Natural killer cell (primary cell): Measurements from ENCODE around the gene ACTR6. TPM values are rescaled to one million over a fixed set of nuclear protein-coding genes. Genes with fewer than 3 reads are reported as not detected.
"Not testable (repeated sequence)": the region's sequence is repeated elsewhere in the genome, so short reads cannot be mapped to it uniquely, and the experiment has no call there.

Source experiments
- ATAC-seq, 3 donors: fragments of 150-1000 bp in 2 of 3; fragments of 200-7000 bp in 1 of 3; cut with Tn5 transposase; 1 replicate in 1 of 3; 2 replicates in 2 of 3; pipeline ENCODE4 v1.10.0; 2021; ENCODE audit warnings: mild to moderate bottlenecking in 2 of 3, moderate library complexity in 2 of 3
- DNase-seq, 2 donors: peaks; one replicate each; pipeline versions ENCODE4 v3.0.0 to v3.0.0-alpha.2; 2013 to 2021; ENCODE audit warnings: mixed read lengths in 1 of 2
- H3K27ac ChIP-seq: one replicate; pipeline ENCODE4 v1.5.1; 2013; ENCODE audit warnings: mild to moderate bottlenecking, low read length
- H3K27me3 ChIP-seq: one replicate; pipeline ENCODE4 v1.6.1; 2013; ENCODE audit warnings: low read length; ENCODE audit not compliant: control insufficient read depth, insufficient read depth
- H3K36me3 ChIP-seq: one replicate; pipeline ENCODE4 v1.6.1; 2013; ENCODE audit warnings: low read length; ENCODE audit not compliant: control insufficient read depth, insufficient read depth
- H3K4me1 ChIP-seq: one replicate; pipeline ENCODE4 v1.6.1; 2013; ENCODE audit warnings: low read length; ENCODE audit not compliant: control insufficient read depth, insufficient read depth
- H3K4me3 ChIP-seq: one replicate; pipeline ENCODE4 v1.5.1; 2013; ENCODE audit warnings: low read length
- H3K9me3 ChIP-seq: one replicate; pipeline ENCODE4 v1.6.1; 2013; ENCODE audit warnings: low read length; ENCODE audit not compliant: control insufficient read depth, insufficient read depth
- H3K27ac Mint-ChIP-seq, 2 donors: one replicate each; pipeline ENCODE4 v1.8.0; 2022; ENCODE audit warnings: mild to moderate bottlenecking in 2 of 2, mixed read lengths in 2 of 2, moderate library complexity in 1 of 2
- H3K27me3 Mint-ChIP-seq, 2 donors: one replicate each; pipeline ENCODE4 v1.8.0; 2022; ENCODE audit warnings: low read depth in 2 of 2, mixed read lengths in 2 of 2
- H3K36me3 Mint-ChIP-seq: one replicate; pipeline ENCODE4 v1.8.0; 2022; ENCODE audit warnings: mixed read lengths
- H3K4me1 Mint-ChIP-seq, 2 donors: one replicate each; pipeline ENCODE4 v1.8.0; 2022; ENCODE audit warnings: mixed read lengths in 2 of 2
- H3K4me3 Mint-ChIP-seq: one replicate; pipeline ENCODE4 v1.8.0; 2022; ENCODE audit warnings: mild to moderate bottlenecking, moderate library complexity, mixed read lengths
- H3K9me3 Mint-ChIP-seq, 2 donors: one replicate each; pipeline ENCODE4 v1.8.0; 2022; ENCODE audit warnings: mixed read lengths in 2 of 2
- WGBS: methylation state at CpG from one replicate; pipeline ENCODE4 v1.1.7; 2013; ENCODE audit warnings: missing lambda C conversion rate; ENCODE audit not compliant: insufficient coverage; 5-methylcytosine and 5-hydroxymethylcytosine counted together
- intact Hi-C: fragments of 100-400 bp; cut with micrococcal nuclease; formaldehyde crosslinking; loops from one replicate; pipeline ENCODE4 v1.14.2; 2022
- total RNA-seq, 4 donors: library from RNA; stranded (reverse); fragments of 120-200 nt in 1 of 4; gene quantifications; one replicate each; pipeline versions ENCODE4 v1.2.3 to v1.2.4, GENCODE V29; 2013 to 2022
- TF ChIP-seq, protein P1 (sequence below): fragments of 200-600 bp; IDR thresholded peaks from one replicate; pipeline ENCODE4 v1.8.0; 2022; ENCODE audit warnings: antibody characterized with exemption

Gene ACTR6
- total RNA-seq, 3 donors from 2014 or later (not counting 1 experiment from before 2014, with no cell fraction given) = 20.4 to 27.5 (median 20.8) TPM

DNA sequence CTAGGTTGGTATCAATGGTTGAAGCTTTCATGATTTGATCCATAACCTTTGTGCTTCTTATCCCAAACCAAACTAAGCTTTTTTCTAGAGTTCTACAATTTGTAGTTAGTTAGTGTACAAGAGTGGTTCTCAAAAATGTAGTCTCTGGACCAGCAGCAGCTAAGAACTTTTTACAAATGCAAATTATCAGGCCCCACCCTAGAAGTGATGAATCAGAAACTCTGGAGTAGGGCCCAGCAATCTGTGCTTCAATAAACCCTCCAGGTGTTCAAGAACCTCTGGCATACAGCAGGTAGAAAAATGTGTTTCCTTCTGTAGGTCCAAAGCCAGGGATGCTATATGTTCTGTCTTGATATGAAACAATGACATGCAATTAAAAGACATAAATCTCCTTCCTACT, 26.1 kb upstream of the ACTR6 start:
- no peak for DNase-seq
- Histone ChIP-seq H3K4me1 (no peaks in the 10 kb centered on the region), H3K9me3 (no peaks in the 10 kb centered on the region), H3K27ac (no peak overlapping the region), H3K36me3 (no peaks in the 10 kb centered on the region), H3K27me3 (no peaks in the 10 kb centered on the region), H3K4me3 (no peak overlapping the region)
- Mint-ChIP-seq H3K27me3 (no peaks in the 10 kb centered on the region), H3K36me3 (no peaks in the 10 kb centered on the region), H3K4me1 (no peaks in the 10 kb centered on the region), H3K27ac (no peak overlapping the region), H3K4me3 (no peak overlapping the region), H3K9me3 (no peaks in the 10 kb centered on the region)
- ATAC-seq = no peak
- intact Hi-C loops = no loop called here
- TF ChIP-seq, protein P1, sequence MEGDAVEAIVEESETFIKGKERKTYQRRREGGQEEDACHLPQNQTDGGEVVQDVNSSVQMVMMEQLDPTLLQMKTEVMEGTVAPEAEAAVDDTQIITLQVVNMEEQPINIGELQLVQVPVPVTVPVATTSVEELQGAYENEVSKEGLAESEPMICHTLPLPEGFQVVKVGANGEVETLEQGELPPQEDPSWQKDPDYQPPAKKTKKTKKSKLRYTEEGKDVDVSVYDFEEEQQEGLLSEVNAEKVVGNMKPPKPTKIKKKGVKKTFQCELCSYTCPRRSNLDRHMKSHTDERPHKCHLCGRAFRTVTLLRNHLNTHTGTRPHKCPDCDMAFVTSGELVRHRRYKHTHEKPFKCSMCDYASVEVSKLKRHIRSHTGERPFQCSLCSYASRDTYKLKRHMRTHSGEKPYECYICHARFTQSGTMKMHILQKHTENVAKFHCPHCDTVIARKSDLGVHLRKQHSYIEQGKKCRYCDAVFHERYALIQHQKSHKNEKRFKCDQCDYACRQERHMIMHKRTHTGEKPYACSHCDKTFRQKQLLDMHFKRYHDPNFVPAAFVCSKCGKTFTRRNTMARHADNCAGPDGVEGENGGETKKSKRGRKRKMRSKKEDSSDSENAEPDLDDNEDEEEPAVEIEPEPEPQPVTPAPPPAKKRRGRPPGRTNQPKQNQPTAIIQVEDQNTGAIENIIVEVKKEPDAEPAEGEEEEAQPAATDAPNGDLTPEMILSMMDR = no peak

DNA sequence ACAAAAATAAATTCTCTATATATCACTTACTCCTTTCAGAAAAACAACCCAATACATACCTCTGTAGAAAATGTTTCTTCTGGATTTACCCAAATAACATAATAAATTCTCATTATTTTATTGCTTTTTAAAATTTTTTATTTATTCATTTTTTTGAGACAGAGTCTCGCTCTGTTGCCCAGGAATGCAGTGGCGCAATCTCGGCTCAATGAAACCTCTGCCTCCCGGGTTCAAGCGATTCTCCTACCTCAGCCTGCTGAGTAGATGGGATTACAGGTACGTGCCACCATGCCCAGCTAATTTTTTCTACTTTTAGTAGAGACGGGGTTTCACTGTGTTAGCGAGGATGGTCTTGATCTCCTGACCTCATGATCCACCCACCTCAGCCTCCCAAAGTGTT, 24.1 kb upstream of the ACTR6 start:
- DNase-seq, H3K36me3 Mint-ChIP-seq, H3K9me3 Mint-ChIP-seq, H3K27ac Mint-ChIP-seq, H3K4me1 ChIP-seq, H3K27ac ChIP-seq, H3K4me3 Mint-ChIP-seq, H3K9me3 ChIP-seq, intact Hi-C loops, H3K4me3 ChIP-seq, H3K27me3 Mint-ChIP-seq, H3K4me1 Mint-ChIP-seq, H3K36me3 ChIP-seq, ATAC-seq, H3K27me3 ChIP-seq: not testable (repeated sequence)
- 96% methylated on average over 8 of the region's 8 CpGs for WGBS

DNA sequence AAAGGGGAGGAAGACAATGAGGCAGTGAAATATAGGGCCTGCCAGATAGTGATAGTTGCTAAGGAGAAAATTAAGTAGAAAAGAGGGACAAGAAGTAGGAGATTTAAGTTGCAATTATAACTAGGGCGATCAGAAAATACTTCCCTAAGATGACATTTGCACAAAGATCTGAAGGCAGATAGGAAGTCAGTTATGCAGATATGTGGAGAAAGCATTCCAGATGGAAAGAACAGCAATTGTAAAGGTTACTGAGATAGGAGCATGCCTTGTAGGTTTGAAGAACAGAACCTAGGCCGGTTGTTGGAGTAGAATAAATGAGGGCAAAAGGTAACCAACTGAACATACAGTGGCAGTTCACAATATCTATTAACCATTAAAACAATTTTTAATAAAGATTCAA, 21.4 kb upstream of the ACTR6 start:
- Mint-ChIP-seq H3K4me3 (no peak overlapping the region), H3K4me1 (no peaks in the 10 kb centered on the region), H3K9me3 (no peaks in the 10 kb centered on the region), H3K27me3 (no peaks in the 10 kb centered on the region), H3K36me3 (no peaks in the 10 kb centered on the region), H3K27ac (no peak overlapping the region)
- TF ChIP-seq, protein P1 = no peak
- Histone ChIP-seq H3K36me3 (no peaks in the 10 kb centered on the region), H3K4me3 (no peak overlapping the region), H3K27me3 (no peaks in the 10 kb centered on the region), H3K9me3 (no peaks in the 10 kb centered on the region), H3K27ac (no peak overlapping the region), H3K4me1 (no peaks in the 10 kb centered on the region)
- intact Hi-C loops = no loop called here
- ATAC-seq = no peak
- DNase-seq = no peak
- WGBS = 91% methylated on average over 1 of the region's 2 CpGs

DNA sequence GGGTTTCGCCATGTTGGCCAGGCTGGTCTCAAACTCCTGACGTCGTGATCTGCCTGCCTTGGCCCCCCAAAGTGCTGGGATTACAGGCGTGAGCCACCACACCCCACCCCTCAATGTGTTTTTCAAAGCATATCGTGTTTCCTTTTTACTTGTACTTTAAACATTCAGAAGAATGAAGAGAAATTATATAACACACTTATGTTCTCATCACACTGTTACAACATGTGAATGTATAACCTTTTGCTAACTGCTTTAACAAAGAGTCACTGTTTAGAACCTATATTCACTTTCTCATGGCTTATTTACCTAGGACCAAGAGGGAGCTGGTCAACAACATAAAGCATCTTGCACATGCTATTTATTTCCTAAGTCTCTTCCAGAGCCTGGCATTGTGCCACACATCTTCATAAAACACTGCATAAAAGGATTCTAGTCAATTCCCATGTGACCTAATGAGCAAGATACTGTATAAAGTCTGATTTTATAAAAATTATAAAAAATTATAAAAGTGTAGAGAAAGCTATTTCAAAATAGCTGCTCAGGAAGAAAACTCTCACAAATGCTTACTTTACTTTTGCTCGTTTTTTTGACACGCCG, 16.0 kb upstream of the ACTR6 start:
- H3K27ac Mint-ChIP-seq = no peak overlapping the region
- H3K36me3 Mint-ChIP-seq = no peaks in the 10 kb centered on the region
- 91% methylated on average over 7 of the region's 8 CpGs for WGBS

More for the DNA sequence above, 16.0 kb upstream of the ACTR6 start:
- Histone ChIP-seq H3K4me1 (no peaks in the 10 kb centered on the region), H3K36me3 (no peaks in the 10 kb centered on the region), H3K27me3 (no peaks in the 10 kb centered on the region), H3K9me3 (no peaks in the 10 kb centered on the region), H3K27ac (no peak overlapping the region), H3K4me3 (no peak overlapping the region)
- H3K4me1 Mint-ChIP-seq = peaks cover 0 to 6% of the 10 kb centered on the region in 2 donors
- H3K9me3 Mint-ChIP-seq = no peaks in the 10 kb centered on the region
- no peaks in the 10 kb centered on the region for H3K27me3 Mint-ChIP-seq
- ATAC-seq (no peak), DNase-seq (no peak)
- no peak overlapping the region for H3K4me3 Mint-ChIP-seq
- TF ChIP-seq, protein P1 = no peak
- intact Hi-C loops = no loop called here
